GM19239 (cell line): ENCODE data around the gene DNAJC3.
"Not testable (repeated sequence)": the region's sequence is repeated elsewhere in the genome, so short reads cannot be mapped to it uniquely, and the experiment has no call there.

Experiments used
- DNase-seq: peaks from one replicate; pipeline ENCODE4 v3.0.0; 2011; ENCODE audit warnings: low spot score; ENCODE audit not compliant: insufficient read length
- FAIRE-seq: peaks from 2 replicates; lab custom pipeline; 2011; peaks lifted over from hg19 to GRCh38; lab: Jason Lieb, UNC

Gene DNAJC3

DNA sequence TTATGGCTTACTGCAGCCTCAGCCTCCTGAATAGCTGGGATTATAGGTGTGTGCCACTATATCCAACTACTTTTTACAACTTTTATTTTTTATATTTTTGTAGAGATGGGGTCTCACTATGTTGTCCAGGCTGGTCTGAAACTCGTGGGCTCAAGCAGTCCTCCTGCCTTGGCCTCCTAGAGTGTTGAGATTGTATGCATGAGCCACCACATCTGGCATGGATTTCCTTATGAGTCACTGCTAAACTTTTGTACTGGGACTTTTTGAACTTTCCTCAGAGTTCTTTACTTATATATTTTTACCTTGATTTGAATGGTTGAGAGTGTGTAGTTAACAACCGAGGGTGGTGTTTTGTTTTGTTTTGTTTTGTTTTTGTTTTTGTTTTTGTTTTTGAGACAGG lies 33.4 kb downstream of the DNAJC3 start:
- DNase-seq (no peak), FAIRE-seq (no peak)

DNA sequence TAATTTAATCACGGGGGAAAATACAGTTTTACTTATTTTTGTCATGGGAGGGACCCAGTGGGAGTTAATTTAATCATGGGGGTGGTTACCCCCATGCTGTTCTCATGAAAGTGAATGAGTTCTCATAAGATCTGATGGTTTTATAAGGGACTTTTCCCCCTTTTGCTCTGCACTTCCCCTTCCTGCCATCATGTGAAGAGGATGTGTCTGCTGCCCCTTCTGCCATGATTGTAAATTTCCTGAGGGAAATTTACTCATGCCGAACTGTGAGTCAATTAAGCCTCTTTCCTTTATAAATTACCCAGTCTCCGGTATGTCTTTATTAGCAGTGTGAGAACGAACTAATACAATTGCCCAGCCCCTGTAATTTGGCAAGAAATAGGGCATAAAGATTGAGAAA lies 35.9 kb downstream of the DNAJC3 start:
- not testable (repeated sequence) for DNase-seq, FAIRE-seq

DNA sequence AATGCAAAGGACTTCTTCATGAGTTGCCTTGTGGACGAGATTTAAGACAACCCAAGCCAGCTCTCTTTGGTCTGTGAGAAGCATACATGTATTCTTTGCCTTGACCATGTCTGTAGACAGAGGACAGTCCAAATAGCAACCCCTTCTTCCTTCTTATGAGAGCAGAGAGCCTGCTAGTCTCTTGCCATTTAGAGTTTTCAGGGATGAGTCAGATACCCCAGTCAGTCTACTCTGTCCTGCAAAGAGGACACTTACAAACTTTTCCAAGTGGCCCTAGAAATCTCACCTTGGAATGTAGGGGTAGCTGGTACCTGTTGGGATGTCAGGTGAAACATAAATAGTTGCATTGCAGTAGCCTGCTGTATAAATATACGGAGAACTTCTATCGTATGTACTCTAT lies 36.7 kb downstream of the DNAJC3 start:
- FAIRE-seq: no peak

DNA sequence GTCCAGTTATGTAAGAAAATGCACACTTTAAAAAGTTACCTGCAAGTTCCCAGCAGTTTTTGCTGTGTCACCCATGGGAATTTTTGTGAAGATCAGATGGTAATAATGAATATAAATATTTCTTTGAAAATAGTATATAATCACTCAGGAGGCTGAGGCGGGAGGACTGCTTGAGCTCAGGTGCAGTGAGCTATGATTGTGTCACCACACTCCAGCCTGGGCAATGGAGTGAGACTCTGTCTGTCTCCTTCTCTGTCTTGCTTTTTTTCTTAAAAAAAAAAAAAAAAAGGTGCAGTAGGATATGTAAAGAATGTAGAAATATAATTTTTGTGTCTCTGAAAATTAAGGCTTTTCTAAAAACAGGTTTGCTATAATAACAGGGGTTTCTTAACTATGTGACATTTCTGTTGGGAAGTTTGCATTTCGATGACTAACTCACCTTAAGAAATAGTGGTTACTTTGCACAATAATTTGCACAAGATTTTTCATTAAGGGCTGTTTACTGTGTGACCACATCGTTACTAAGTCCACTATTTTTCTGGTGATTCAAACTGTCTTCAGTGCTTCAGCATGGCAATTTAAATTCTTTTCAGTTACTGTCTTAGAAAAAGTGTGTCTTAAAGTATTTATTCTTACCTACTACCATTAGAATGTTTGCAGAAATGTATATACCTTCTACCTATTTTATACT lies 37.3 kb downstream of the DNAJC3 start:
- DNase-seq (no peak), FAIRE-seq (no peak)

More for the DNA sequence above, 36.7 kb downstream of the DNAJC3 start:
- no peak for DNase-seq

DNA sequence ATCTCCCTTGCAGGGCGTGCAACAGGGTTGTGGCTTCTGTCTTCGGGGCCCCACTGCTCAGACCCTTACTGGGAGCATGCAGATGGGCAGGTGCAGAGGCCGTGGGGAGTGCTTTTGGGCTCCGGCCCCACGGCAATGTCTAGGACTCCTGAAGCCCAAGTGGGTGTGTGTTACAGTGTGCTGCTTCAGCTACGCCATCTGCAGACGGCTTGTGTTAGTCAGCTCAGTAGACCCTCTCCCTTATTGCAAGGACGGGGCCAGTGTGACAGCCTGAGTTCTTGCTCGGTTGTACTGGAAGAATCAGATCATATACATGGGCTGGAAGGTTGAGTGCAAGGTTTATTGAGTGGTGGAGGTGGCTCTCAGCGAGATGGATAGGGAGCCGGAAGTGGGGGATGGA lies 39.3 kb downstream of the DNAJC3 start:
- no peak for FAIRE-seq
- no peak for DNase-seq

DNA sequence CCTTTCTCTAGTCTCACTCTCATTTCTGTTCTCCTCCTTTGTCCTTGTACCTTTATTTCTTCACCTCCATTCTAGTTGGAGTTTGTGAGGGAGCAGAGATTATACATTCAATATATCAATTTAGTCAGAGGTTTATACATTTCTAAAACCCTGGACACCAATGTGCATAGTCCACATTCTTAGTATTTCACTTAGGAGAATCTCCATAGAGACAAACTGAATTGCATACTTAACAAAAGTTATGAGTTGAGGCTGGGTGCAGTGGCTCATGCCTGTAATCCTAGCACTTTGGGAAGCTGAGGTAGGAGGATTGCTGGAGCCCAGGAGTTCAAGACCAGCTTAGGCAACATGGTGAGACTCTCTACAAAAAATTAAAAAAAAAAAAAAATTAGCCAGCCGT lies 45.3 kb downstream of the DNAJC3 start:
- DNase-seq (no peak), FAIRE-seq (no peak)

DNA sequence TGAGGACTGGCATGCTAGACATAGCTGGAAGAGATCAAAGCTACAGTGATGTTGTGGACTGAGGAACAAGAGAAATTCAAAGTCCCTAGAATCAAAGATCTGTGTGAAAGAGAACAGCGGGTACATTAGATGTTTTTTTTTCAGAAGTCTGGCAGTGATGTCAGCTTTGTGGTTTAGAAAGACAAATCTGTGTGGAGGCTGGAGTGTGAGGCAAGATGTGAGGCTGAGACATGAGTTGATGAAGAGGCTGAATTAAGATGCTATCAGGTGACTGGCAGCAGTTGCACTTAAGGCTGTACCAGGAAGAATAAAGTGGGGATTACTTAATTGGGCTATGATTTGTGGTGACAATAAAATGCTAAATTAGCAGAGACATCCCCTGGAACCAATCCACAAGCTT lies 46.5 kb downstream of the DNAJC3 start:
- no peak for DNase-seq
- FAIRE-seq: no peak

DNA sequence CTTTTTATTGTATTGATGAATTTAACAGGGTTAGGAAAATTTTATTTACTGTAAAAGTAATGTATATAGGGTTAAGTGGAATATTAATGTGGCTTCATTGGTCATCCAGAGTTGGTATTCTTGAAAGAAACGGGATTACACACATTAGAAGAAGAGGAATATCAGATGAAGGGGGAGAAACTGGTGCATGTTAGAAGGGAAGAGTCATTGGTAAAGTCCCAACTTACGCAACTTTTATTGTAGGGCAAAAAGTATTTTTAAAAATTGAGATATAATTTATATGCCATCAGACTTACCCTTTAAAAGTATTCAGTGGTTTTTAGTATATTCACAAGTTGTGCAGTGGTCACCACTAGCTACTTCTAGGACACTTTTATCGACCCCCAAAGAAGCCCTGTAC lies 47.3 kb downstream of the DNAJC3 start:
- DNase-seq (no peak), FAIRE-seq (no peak)

DNA sequence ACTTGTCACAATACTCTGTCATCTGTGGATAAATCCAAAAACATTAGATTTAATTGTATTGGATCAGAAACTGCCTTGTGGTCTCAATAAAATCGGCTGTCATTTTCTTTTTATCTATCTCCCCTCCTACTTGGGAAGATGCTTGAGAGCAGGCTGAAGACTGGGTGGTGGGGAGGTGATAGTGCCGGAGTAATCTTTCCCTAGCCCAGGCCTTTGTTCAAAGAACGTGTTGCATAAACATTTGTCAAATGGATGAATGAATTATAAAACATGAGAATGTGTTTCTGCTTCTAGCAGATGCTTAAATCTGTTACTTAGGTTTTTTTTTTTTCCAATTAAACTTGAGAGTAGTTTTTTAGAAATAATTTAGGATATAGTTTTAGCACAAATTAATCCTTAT lies 49.9 kb downstream of the DNAJC3 start:
- DNase-seq (no peak), FAIRE-seq (no peak)

DNA sequence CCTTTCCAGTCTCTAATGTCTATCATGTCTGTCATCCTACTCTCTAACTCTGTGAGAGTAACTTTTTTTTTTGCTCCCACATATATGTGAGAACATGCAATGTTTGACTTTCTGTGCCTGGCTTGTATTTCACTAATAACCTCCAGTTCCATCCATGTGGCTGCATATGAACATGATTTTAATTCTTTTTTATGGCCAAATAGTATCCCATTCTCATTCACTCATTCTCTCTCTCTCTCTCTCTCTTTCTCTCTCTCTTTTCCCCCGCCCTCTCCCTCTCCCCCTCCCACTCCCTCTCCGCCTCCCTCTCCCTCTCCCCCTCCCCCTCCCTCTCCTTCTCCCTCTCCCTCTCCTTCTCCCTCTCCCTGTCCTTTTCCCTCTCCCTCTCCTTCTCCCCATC lies 52.0 kb downstream of the DNAJC3 start:
- no peak for DNase-seq
- FAIRE-seq: no peak

DNA sequence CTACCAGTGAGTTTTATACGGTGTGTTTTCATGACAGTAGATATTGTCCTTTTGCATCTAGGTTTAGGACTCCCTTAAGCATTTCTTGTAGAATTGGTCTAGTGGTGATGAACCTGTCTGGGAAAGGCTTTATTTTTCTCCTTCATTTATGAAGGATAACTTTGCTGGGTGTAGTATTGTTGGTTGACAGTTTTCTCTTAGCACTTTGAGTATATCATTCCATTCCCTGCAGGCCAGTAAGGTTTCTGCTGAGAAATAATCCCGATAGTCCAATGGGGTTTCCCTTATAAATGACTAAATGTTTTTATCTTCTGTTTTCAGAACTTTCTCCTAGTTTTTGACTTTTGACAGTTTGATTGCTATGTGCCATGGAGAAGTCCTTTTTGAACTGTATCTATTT lies 57.2 kb downstream of the DNAJC3 start:
- DNase-seq: no peak
- no peak for FAIRE-seq

DNA sequence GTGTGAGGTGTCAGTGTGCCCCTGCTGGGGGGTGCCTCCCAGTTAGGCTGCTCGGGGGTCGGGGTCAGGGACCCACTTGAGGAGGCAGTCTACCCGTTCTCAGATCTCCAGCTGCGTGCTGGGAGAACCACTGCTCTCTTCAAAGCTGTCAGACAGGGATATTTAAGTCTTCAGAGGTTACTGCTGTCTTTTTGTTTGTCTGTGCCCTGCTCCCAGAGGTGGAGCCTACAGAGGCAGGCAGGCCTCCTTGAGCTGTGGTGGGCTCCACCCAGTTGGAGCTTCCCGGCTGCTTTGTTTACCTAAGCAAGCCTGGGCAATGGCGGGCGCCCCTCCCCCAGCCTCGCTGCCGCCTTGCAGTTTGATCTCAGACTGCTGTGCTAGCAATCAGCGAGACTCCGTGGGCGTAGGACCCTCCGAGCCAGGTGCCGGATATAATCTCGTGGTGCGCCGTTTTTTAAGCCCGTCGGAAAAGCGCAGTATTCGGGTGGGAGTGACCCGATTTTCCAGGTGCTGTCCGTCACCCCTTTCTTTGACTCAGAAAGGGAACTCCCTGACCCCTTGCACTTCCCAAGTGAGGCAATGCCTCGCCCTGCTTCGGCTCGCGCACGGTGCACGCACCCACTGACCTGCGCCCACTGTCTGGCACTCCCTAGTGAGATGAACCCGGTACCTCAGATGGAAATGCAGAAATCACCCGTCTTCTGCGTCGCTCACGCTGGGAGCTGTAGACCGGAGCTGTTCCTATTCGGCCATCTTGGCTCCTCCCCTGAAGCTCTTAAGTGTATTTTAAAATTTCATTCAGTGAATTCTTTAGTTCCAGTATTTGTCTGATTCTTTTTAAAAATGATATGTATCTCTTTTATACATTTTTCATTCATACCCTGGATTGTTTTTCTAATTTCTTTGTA lies 63.4 kb downstream of the DNAJC3 start:
- FAIRE-seq, DNase-seq: not testable (repeated sequence)

DNA sequence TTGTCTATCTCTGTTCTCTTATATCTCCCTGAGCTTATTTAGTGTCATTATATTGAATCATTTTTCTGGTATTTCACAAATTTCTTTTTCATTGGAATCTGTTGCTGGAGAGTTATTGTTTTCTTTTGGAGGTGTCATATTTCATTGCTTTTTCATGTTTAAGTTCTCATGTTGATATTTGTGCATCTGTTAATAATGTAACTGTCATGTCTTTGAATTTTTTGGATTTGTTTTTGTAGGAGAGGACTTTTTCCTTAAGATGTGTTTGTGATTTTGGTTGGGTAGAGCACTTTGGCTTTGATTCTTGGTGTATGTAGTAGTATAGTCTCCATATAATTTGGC lies 64.0 kb downstream of the DNAJC3 start:
- DNase-seq: no peak
- no peak for FAIRE-seq

DNA sequence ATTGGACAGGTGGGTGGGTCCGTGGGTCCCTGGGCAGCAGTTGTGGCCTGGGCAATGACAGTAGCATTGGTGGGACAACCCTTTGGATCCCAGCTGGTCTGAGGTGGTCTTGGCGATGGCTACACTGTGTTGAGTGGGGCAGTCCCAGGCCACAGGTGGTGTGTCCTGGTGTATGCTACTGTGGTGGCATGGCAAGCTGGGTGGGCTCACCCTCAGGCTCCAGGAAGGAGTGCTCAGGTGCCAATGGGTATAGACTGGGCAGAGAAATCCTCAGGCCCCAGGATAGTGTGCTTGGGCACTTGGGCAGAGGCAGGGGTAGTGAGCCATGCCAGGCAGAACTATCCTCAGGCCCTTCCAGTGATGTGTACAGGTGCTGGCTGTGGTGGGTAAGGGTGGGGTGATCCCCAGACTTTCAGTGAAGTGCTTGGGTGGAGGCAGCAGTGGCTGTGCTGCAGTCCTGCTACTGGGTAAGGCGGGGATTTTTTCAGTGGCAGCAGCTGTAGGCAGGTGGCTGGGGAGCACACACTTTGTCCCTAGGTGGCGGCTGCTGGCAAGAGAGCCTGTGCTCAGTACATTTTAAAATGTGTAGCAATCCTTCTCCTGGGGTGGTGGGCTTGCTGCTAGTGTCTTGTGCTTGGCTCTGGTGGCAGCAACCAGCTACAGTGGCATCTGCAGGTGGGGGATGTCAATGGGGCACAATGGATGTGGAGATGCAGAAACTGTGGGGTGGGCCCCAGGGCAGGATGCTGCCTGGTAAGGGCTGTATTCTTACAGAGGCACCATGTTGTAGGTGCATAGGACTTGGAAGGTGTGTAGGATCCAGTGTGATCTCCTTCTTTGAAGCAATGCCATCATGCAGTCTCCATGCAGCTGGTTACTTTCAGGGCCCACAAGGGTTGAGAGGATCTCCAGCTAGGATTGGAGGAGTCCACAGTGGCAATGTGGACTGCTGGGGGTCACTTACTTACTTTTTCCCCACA lies 64.9 kb downstream of the DNAJC3 start:
- FAIRE-seq: no peak
- no peak for DNase-seq

DNA sequence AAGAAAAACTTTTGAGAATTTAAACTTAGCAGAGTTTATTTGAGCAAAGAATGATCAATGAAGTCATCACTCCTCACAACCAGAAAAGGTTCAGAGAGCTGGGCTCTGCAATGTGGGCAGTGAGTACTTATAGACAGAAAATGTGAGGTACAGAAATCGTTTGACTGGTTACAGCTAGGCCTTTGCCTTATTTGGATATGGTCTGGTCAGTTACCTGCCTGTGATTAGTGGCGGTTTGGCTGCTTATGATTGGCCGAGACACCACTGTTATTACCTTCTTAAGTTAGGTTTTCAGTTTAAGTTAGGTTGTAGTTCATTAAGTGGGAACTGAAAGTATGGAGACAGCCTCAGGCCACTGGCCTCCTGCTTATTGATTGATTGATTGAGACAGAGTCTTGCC lies 66.3 kb downstream of the DNAJC3 start:
- DNase-seq (no peak), FAIRE-seq (no peak)

DNA sequence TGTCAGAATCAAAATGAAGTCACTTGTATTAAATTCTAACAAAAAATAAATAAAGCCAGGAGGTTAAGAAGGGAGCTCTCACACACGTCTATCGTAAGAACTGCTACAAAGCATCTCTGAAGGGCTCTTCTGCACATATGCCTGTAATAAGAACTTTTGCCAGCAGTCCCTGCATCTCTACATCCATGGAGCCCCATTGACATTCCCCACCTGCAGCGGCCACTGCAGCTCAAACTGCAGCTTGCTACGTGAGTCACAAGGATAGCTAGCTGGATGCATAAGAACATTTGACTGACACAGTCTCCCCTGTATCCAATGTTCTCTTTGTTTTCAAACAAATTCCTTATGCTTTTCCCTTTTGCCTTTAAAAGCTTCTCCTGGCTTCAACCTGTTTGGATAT lies 68.3 kb downstream of the DNAJC3 start:
- FAIRE-seq (no peak), DNase-seq (no peak)

DNA sequence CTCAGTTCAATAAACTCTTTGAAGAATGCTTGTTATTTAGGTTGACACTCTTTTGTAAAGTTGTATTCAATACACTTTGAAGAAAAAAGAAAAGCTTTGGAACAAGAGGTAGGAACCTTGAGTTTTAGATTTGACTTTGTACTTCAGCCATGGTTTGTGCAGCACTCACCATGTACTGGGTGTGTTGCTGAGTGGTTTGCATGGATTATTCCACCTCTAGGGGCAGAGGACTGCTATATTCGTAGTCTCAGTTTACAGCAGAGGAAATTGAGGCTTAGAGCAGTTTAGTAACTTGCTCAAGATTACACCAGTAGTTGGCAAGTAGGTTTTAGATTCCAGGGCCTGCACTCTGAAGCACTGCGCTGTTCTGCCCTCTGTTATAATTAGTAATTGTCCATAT lies 68.8 kb downstream of the DNAJC3 start:
- FAIRE-seq (no peak), DNase-seq (no peak)

DNA sequence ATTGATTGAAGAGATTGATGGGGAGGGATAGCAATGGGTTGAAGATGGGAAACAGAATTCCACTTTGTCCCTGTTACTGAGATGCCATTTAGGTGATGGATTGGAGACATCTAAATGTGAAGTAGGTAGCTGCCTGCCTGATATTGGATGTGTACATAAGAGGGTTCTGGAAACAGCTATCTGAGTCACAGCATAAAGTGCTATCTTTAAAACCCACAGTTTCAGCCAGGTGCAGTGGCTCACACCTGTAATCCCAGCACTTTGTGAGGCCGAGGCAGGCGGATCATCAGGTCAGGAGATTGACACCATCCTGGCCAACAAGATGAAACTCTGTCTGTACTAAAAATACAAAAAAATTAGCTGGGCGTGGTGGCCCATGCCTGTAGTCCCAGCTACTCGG lies 72.6 kb downstream of the DNAJC3 start:
- FAIRE-seq (no peak), DNase-seq (no peak)

DNA sequence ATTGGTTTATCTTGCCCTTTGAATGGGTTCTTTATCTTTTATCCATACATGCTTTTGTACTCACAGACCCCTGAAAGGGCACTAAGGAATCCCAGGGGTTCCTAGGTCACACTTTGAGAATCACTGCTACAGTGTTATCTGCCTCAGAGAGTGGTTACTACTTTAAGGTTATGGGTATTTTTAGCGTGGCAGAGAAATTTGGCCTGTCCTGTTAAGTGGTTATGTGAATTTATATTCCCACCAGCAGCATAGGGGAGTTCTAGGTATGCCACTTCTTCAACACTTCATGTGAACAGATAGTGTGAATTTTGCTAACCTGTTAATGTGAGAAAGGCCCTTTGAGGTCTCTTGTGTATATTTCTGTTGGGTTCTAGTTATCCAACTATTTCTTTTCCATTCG lies 75.7 kb downstream of the DNAJC3 start:
- DNase-seq (no peak), FAIRE-seq (no peak)

DNA sequence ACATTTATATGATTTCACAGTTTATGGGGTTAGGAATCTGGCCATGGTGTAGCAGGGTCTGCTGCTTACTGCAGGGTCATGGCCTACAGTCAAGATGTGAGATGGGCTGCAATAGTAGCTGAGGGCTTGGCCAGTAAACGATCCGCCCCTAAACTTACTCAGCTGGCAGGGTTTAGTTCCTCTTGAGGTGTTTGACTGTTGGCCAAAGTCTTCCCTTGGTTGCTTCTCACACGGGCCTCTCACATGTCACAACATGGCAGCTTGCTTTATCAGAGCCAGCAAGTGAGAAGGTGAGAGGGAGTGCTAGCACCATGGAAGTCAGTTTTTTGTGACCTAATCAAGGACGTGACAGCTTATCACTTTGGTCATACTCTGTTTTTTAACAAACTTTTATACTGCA lies 77.1 kb downstream of the DNAJC3 start:
- no peak for FAIRE-seq
- no peak for DNase-seq

DNA sequence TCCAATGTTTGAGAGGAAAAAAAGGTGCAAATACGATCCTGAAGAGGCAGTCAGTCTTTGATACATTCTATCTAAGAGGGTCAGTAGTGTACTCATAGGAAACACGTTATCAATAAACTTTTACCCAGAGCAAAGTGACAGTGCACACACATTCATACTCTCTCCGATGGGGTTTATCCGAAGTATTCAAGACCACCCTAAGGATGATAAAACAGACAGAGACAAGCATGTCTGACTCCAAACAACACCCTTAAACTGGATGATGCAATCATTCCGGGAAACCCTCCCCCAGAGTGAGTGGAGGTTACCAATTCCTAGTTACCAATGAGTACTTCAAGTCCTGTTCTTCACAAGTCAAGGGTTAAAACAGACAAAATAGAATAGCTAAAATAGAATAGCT lies 79.1 kb downstream of the DNAJC3 start:
- no peak for FAIRE-seq
- DNase-seq: no peak
